ACHN (cell line): ENCODE results near the gene PIK3R5.
"Not testable (repeated sequence)": the region's sequence is repeated elsewhere in the genome, so short reads cannot be mapped to it uniquely, and the experiment has no call there.

Source experiments
- DNase-seq: peaks from one replicate; pipeline ENCODE4 v3.0.0-alpha.2; 2015
- in situ Hi-C: cut with HindIII; loops from 2 replicates; pipeline ENCODE4 v1.10.0; 2017; ENCODE audit warnings: low sequenced_read_pairs, low pct_ligation_motif_present, low pct_unique_long_range_greater_than_20kb

PIK3R5 gene

DNA sequence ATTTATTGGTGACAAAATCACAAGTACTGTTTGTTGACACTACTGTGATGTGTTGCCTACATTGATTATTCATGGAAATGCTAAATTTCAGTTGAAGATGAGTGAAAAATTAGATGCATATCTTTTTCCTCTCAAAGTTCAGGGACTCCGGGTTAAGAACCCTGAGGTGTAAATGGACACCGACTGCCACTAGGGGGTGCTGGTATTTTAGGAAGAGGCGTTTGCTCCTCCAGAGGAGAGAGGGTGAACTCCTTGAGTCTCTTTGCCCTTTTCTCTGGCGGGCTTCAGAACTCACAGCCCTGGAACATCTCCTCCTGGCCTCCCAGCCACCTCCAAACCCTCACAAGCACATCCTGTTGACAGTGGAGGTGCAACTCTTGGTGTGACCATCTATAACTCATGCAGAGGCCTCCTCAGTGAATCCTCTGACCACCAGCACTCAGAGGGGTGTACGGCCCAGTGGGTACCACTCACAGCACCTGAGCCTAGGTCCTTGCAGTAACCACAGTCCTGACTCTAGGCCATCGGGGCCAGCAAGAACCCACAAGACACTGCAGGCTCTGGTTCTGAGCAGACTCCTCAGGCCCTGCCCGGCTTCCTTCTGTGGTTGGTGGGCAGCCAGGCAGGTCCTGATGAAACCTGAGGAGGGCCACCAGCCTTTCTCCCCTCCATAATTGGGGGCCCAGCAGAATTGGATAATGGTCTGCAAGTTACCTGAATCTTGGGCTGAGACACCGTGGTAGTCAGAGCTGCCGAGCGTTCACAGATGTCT is 26.2 kb upstream of the PIK3R5 start:
- DNase-seq = peak; percentile 66
- in situ Hi-C loops = no loop called here

DNA sequence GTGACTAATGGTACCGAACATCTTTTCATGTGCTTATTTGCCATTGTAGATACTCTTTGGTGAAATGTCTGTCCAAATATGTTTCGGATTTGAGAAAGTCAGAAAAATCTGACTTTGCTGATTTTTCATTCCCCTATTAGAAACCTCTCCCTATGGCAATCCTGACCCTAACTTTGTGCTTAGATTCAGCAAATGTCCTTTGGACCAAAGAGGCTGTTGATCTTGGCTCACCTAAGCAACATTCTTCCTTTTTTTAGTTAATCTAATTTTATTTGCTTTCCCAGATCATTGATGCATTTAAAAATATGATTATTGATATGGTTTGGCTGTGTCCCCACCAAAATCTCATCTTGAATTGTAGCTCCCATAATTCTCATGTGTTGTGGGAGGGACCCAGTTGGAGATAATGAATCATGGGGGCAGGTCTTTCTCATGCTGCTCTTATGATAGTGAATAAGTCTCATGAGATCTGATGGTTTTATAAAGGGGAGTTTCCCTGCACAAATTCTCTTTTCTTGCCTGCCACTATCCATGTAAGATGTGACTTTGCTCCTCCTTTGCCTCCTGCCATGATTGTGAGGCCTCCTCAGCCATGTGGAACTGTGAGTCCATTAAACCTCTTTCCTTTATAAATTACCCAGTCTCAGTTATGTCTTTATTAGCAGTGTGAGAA is 22.9 kb upstream of the PIK3R5 start:
- in situ Hi-C loops, DNase-seq: not testable (repeated sequence)

DNA sequence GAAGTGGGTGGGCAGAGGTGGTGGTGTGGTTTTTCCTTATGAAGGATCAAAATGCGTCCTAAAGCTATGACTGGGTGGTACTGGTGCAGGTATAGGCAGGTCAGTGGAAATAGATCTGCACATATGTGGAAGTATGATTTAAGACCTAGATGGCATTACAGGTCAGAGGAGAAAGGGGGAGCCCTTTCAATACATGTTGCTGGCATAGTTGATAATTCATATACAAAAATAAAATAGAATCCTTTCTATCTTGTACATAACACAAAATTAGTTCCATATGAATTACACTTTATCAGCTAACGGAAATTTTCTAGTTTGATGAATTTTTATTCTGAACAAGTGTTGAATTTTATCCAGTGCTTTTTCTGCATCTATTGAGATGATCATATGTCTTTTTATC is 20.8 kb upstream of the PIK3R5 start:
- no peak for DNase-seq
- in situ Hi-C loops = no loop called here

DNA sequence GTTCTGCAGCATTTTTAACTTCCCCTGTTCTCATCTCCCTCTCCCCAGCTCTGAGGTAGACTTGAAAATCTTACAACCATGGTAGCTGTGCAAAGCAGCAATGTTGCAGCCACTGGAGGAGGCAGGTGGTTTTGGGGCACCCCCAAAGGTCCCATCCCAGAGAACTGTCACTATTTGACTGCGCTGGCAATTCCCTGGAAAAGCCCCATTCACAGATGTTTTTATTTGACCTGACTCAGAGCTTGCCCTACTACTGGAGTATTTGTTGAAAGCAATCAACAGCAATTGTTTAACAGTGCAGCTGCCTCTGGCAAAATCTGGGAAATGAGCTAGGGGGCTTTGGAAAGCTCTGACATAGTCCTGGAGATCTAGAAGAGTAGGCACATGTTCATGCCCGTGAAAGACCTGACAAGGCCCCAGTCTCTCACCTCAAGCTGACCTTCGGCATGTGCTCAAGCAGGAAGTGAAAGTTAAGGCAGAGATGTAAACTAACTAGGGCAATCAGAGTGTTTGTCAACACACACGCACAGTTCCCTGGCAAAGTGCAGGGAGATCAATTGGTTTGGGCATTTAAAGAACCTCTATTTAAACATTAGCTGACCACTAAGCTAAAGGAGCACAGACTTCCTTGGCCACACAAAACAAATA is 19.7 kb upstream of the PIK3R5 start:
- in situ Hi-C loops = no loop called here

DNA sequence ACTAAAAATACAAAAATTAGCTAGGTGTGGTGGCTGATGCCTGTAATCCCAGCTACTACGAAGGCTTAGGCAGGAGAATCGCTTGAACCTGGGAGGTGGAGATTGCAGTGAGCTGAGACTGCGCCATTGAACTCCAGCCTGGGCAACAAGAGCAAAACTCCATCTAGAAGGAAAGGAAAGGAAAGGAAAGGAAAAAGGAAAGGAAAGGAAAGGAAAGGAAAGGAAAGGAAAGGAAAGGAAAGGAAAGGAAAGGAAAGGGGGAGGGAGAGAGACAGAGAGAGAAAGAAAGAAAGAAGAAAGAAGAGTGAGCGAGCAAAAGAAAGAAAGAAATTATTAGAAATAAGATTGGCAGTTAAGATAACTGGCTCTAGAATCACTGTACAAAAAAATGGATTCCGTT is 18.7 kb upstream of the PIK3R5 start:
- DNase-seq, in situ Hi-C loops: not testable (repeated sequence)

More for the DNA sequence above, 19.7 kb upstream of the PIK3R5 start:
- no peak for DNase-seq

DNA sequence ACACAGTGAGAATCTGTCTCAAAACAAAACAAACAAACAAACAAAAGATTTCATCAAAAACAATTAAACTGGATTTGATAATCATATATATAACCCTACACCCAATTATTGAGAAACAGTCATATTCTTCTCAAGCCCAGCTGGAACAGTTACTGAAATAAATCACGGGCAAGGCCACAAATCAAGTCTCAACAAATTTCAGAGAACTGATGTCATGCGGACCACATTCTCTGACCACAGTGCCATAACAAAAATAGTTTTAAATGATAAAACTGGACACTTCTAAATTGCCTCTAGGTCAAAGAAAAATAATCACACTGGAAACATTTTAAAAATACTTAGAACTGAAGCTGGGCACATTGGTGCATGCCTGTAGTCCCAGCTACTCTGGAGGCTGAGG is 15.9 kb upstream of the PIK3R5 start:
- in situ Hi-C loops = no loop called here
- DNase-seq = no peak

DNA sequence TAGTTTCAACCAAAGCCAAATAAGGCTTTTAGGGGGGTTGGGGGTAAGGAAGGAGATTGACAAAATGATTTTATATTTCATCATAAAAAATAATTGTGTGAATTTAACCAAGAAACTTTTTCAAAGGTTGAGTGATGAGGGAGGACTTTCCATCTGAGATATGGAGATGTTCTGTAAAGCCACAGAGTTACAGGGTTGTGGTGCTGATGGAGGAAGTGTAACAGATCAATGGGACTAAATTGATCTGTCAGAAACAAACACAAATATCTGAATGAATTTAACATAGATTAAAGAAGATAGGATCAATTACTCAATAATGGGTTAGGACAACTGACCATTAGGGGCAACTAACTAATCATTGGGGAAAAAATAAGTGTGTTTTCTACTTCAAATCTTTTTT is 14.2 kb upstream of the PIK3R5 start:
- DNase-seq = no peak
- in situ Hi-C loops = no loop called here

DNA sequence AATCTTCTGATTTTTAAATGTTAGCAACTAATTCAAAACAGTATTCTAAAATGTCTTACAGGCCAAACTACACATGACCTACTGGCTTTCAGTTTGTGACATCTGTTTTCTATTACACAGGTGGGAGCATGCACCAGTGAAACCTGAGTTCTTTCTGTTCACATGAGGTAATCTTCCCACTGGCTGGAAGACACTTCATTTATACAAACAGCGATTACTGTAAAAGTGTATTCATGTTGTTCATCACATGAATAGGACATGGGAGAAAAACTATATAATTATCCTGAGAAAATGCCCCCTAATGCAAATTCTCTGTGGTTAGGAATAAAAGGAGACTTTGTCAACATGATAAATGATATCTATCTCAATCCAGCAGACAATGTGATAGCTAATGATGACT is 11.1 kb upstream of the PIK3R5 start:
- in situ Hi-C loops = no loop called here
- no peak for DNase-seq

DNA sequence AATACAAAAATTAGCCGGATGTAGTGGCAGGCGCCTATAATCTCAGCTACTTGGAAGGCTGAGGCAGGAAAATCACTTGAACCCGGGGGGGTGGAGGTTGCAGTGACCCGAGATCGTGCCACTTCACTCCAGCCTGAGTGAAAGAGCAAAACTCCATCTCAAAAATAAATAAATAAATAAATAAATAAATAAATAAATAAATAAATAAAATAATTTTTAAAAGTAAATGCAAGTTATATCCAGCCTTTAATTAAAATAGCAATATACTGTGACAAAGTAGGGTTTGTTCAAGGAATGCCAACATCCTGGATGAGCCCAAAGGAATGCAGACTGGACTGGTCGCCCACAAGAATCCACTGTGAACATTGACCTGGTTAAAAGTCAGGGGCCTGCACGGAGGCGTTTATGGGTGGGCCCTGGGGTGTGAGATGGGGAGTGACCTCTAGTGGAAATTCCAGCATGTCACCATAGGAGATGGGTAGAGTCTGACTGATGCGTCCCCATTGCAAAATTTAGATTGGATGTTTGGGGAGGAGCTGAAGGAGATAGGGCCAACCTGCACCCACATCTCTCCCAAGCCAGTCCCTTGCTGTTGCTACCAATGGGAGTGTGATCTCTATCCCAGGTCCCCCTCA is 9.7 kb upstream of the PIK3R5 start:
- DNase-seq = no peak
- in situ Hi-C loops = no loop called here

DNA sequence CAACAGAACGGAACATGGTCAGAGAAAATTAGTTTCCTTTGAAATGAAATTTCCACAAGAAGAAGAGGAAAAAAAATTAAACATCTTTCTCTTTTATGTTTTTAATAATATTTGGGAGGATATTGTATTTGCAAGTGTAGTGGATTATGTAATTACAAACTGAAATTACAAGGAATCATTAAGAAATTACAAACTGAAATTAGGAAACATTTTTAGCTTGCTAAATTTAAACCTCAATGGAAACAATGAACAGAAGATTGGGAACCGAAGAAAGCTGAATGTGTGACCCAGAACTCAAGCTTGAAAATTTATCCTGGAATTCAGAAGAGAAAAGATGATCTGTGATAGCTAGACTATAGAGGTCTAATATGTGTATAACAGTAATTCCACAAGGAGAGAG is 4.4 kb upstream of the PIK3R5 start:
- in situ Hi-C loops = no loop called here
- DNase-seq = no peak

DNA sequence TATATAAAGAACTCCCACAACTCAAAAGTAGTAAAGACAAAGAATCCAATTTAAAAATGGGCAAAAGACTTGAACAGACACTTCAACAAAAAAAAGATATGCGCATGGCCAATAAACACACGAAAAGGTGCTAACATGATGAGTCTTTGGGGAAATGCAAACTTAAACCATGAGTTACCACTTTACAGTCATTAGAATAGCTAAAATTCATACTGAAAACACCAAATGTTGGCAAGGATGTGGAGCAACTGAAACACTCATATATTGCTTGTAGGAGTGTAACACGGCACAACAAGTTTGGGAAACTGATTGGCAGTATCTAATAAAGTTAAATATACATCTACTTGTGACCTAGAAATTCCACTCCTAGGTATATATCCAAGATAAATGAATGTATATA is 3.0 kb upstream of the PIK3R5 start:
- in situ Hi-C loops = no loop called here
- no peak for DNase-seq

DNA sequence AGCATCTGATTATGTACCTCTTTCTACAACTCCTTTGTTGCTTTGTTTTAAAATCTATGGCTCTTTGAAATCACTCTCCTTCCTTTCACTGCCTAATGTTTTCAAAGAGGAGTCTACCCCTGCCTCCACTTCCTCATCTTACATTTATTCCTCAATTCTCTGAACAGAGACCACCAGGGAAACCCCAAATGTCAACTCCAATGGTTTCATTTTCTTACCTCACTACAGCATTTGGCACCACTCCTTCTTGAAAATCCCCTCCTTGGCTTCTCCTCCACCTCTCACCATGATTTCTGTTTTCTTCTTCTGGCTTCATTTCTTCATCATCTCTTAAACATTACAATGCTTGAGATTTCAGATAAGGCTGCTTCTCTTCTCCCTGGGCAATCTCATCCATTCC is 2.4 kb upstream of the PIK3R5 start:
- DNase-seq = no peak
- in situ Hi-C loops = no loop called here

DNA sequence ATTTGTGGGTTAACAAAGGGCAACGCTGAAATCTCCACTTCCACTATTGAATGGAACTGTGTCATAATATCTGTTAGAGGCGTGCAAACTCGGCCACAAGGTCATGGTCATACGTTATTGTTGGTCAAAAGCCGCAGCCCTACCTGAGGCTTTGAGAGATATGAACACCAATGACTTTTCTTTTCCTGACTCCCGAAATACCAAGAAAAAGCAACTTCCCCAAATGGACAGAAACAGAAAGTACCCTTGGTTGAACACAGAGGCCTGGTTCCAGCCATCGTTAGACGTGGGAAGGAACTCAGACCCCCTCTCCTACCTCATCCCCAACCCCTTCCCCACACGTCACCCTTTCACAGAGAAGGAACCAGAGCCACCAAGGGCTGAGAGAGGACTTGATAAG is 1.4 kb upstream of the PIK3R5 start:
- DNase-seq = no peak
- in situ Hi-C loops = no loop called here

DNA sequence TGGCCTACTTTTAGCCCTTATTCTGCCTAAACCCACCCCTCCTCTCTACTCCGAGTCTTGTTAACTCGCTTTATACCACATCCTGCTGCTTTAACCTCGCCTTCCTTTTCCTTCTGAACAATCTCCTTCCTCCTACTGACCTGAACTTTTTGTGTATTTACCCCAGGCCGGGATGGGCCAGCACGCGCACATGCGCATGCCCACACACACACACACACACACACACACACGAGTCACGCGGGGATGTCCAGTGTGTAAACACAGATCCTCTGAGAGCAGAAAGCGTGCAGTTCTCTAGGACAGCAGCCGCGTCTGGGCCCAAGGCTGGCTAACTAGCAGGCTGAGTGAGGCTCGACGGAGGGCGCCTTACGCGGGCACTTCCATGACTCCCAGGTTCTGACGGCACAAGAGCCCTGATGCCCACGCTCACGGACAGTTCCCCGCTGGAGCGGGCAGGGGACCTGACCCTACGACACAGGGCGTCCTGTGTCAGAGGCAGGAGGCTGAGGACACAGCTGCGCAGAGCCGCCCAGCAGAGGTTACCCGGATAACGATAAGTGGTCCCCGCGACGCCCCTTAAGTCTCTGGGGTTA is 610 bp downstream of the PIK3R5 start:
- no peak for DNase-seq
- in situ Hi-C loops = no loop called here

DNA sequence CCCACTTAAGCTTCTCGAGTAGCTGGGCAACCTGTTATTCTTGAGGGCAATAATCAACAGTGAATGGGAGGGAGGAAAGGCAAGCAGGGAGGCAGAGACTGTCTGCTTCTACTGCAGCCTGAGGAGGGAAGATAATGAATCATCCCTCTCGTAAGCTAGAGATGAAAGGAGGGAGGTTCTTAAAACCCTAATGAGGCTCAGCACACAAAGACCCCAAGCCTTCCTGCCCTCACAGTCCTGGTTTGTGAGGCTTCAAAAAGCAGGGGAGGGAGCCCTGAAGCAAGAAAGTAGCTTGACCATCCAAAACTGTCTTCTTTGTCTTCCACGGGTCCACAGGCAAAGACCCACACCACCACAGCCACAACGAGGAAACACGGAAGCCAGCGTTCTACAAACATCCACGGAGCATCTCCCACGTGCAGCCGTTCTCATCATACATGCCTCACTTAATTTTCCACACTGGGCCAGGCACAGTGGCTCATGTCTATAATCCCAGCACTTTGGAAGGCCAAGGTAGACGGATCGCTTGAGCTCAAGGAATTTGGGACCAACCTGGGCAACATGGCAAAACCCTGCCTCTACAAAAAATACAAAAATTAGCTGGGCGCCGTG is 1.8 kb downstream of the PIK3R5 start:
- DNase-seq = no peak
- in situ Hi-C loops = no loop called here

DNA sequence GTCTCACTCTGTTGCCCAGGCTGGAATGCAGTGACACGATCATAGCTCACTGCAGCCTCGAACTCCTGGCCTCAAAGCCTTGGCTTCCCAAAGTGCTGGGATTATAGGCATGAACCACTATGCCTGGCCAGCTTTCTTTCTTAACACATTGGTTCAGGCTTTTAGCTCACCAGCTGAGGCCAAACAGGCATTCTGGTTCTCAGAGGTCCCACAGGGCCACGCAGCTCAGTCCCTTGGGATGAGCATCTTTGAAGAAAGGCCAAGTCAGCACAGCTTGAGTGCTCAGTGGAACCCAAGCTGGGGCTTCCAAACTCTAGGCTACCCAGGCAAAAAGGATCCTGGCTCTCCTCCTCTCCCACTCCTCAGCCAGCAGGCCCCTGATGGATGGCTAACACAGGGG is 2.5 kb downstream of the PIK3R5 start:
- in situ Hi-C loops = no loop called here
- DNase-seq = no peak

DNA sequence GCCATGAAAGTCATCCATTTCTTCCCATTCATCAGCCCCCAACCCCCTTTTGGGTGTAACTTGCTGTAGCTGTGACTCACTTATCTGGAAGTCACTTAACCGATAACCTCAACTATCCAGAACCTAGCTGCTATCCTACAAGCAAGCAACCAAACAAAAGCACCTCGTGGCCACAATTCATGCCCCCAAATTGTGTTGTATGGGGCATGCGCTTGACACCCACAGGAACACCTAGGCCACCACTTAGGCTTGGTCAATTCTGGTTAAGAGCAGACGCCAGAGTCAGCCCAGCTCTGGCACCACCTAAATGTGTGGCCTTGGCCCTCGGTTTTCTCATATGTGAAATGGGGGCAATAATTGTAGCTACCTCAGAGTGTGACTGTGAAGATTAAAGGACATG is 3.7 kb downstream of the PIK3R5 start:
- DNase-seq = no peak
- in situ Hi-C loops = no loop called here

DNA sequence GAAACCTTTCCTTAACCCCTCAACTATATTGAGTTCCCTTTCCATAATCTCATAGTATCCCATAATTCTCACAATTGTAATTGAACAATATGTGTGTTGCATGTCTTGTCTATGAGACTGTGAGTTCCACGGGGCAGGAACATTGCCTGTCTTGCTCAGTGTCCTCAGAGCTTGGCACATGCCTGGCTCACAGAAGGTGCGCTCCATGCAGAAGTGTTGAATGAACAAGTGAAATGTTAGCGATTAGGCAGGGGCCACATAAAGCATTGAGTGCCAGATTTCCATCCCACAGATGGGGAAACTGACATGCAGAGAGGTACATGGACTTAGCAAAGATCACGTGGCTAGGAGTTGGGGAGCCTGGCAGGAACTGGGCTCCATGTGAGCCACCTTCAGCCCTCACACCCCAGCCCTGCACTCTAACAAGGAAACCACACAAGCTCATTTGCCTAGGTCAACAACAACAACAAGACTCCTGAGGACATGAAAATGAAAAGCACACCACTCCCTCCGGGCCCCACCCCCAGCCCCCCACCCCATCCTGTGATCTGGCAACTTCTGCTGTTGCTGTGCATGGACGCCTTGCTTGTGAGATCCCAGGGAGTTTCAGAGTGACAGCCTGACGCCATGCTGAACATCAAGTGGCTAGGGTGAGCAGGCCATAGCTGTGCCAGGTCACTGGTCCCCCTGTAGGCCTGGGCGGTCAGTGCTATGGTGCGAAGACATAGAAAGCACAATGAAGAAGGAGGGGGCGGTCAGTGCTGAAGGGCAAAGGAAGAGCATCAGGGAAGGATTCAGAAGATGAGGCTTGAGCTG is 5.0 kb downstream of the PIK3R5 start:
- DNase-seq = no peak
- in situ Hi-C loops = no loop called here
